Activated CD8-positive, alpha-beta T cell treated with anti-CD3 and anti-CD28 coated beads, Interleukin-2, amount 10 ng/mL, durations not matched to agents 7 days and 5 days (primary cell): ENCODE results near the gene PID1. TPM values are rescaled to one million over a fixed set of nuclear protein-coding genes. Genes with fewer than 3 reads are reported as not detected.

Experiments
- ATAC-seq: fragments of 150-1000 bp; cut with Tn5 transposase; one replicate; pipeline ENCODE4 v1.10.0; 2021; ENCODE audit warnings: moderate library complexity
- CTCF ChIA-PET: fragments of 350-600 bp; sonication (Branson Sonifier 250); formaldehyde crosslinking; loops from one replicate; lab custom pipeline; 2021; ENCODE audit warnings: antibody characterized with exemption; lab: Charles Lee
- POLR2A ChIA-PET: fragments of 350-600 bp; sonication (Branson Sonifier 250); formaldehyde crosslinking; loops from one replicate; lab custom pipeline; 2021; ENCODE audit warnings: antibody characterized with exemption; lab: Charles Lee
- DNase-seq: peaks from one replicate; pipeline ENCODE4 v3.0.0-alpha.2; 2020
- H3K27ac Mint-ChIP-seq: one replicate; pipeline ENCODE4 v1.8.0; 2021; ENCODE audit warnings: mild to moderate bottlenecking, mixed read lengths
- H3K27me3 Mint-ChIP-seq: one replicate; pipeline ENCODE4 v1.8.0; 2021; ENCODE audit warnings: low read depth, mixed read lengths
- H3K36me3 Mint-ChIP-seq: one replicate; pipeline ENCODE4 v1.8.0; 2021; ENCODE audit warnings: low read depth, mixed read lengths
- H3K4me1 Mint-ChIP-seq: one replicate; pipeline ENCODE4 v1.8.0; 2021; ENCODE audit warnings: low read depth, mixed read lengths
- H3K4me3 Mint-ChIP-seq: one replicate; pipeline ENCODE4 v1.8.0; 2021; ENCODE audit warnings: mild to moderate bottlenecking, mixed read lengths
- H3K9me3 Mint-ChIP-seq: one replicate; pipeline ENCODE4 v1.8.0; 2022; ENCODE audit warnings: mixed read lengths; ENCODE audit not compliant: insufficient read depth
- total RNA-seq, 2 experiments: library from RNA; stranded (reverse); gene quantifications; one replicate each; pipeline ENCODE4 v1.2.3, GENCODE V29; 2021

Gene PID1
- total RNA-seq, 2 experiments from 2014 or later, result not detected

DNA sequence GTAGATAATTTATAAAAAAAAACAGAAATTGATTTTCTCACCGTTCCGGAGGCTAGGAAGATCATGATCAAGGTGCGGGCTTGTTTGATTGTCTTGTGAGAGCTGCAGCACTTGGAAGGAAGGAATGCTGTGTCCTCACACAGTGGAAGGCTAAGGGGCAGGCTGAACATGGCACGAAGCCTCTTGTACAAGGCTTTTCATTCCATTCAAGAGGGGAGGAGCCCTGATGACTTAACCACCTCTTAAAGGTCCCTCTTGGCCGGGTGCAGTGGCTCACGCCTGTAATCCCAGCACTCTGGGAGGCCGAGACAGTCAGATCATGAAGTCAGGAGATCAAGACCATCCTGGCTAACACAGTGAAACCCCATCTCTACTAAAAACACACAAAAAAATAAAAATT, 39.2 kb downstream of the PID1 start:
- ATAC-seq, result no peak
- Mint-ChIP-seq H3K9me3 (no peaks in the 10 kb centered on the region), H3K36me3 (no peaks in the 10 kb centered on the region), H3K27ac (no peak overlapping the region), H3K4me3 (no peak overlapping the region), H3K4me1 (no peaks in the 10 kb centered on the region), H3K27me3 (no peaks in the 10 kb centered on the region)
- POLR2A ChIA-PET, result no interaction called here
- CTCF ChIA-PET, result no interaction called here
- DNase-seq, result no peak

DNA sequence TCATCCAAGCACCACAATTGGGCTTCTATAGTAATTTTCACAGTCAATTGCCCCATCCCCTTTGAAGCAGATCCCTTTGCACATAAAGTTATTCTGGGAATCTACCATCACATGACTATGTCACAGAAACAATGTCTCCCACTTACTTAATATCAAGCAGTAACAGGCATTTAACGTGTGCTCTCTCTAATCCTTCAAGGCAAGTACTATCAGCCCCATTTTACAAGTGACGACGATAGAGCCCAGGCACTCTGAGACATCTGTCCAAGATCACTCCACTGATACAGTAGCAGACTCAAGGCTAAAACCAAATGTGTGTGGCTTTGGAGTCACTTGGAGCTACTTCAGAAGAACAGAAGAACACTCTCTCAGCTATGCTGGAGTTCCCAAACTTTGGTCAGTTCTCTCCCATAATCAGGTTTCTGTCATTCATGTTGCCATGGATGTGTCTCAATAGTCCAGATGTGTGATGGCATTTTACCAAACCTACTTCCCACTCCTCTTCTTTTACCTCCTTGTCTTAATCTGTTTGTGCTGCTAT, 39.7 kb downstream of the PID1 start:
- Mint-ChIP-seq H3K27me3 (no peaks in the 10 kb centered on the region), H3K4me3 (no peak overlapping the region), H3K4me1 (no peaks in the 10 kb centered on the region), H3K36me3 (no peaks in the 10 kb centered on the region), H3K9me3 (no peaks in the 10 kb centered on the region), H3K27ac (no peak overlapping the region)
- ChIA-PET POLR2A (no interaction called here), CTCF (no interaction called here)
- DNase-seq (no peak), ATAC-seq (no peak)

DNA sequence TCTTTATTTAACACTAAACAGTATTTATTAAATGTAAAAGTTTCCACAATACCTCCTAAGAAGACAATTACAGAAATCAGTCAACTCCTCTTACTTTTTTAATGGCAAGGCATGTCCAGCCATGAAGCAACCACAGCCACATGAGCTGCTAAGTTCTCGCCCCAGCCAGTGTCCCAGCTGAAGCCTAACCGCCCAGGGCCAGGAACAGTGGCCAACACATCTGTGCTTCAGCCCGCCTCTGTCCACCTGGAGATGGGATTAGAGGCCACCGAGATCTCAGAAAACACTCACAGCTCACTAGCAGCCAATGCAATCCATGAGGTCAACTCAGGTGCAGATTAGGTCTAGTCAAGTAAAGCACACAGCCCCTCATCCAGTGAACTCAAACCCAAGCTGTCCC, 40.2 kb downstream of the PID1 start:
- no peaks in the 10 kb centered on the region for H3K4me1 Mint-ChIP-seq
- ChIA-PET CTCF (no interaction called here), POLR2A (no interaction called here)
- H3K36me3 Mint-ChIP-seq, result no peaks in the 10 kb centered on the region
- no peak overlapping the region for H3K4me3 Mint-ChIP-seq
- no peak for DNase-seq
- H3K27me3 Mint-ChIP-seq, result no peaks in the 10 kb centered on the region
- no peak for ATAC-seq
- H3K27ac Mint-ChIP-seq, result no peak overlapping the region
- no peaks in the 10 kb centered on the region for H3K9me3 Mint-ChIP-seq

DNA sequence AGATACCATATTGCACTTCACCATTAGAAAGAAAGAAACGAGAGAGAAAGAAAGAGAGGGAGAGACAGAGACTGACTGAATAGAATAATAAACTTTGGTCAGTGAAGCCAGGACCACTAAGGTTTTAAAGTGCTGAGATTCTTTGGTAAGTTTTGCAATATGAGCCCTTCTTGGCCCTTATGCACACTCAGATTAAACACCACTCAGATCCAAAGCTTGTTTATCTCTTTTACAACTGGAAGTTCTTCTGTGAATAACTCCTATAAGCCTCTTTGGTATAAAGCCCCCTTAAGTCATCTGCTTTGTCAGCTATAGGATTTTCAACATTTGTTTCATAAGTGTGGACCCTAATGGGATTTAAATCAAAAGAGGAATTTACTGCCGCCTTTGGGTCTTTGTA, 40.8 kb downstream of the PID1 start:
- H3K27ac Mint-ChIP-seq, result no peak overlapping the region
- no peaks in the 10 kb centered on the region for H3K27me3 Mint-ChIP-seq
- DNase-seq (no peak), ATAC-seq (no peak)
- ChIA-PET POLR2A (no interaction called here), CTCF (no interaction called here)
- no peak overlapping the region for H3K4me3 Mint-ChIP-seq
- no peaks in the 10 kb centered on the region for H3K9me3 Mint-ChIP-seq
- H3K36me3 Mint-ChIP-seq, result no peaks in the 10 kb centered on the region
- no peaks in the 10 kb centered on the region for H3K4me1 Mint-ChIP-seq

DNA sequence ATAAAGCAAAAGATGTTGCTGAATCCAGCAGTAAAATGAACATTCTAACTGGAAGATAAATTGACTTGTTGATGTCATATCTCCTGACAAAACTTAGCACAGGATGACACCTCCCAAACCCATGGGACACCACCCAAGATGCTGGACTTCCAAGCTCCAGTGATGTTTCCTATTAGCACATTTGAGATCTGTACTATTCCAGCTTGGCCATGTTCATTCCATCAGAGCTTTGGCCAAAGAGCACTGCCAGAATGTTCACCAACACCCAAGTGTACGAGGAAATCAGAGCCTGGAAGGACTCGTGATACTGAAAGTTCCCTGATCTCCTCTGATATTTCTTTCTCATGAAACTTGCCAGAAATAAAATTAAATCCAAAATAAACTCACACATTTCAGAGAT, 44.7 kb downstream of the PID1 start:
- DNase-seq (no peak), ATAC-seq (no peak)
- ChIA-PET CTCF (no interaction called here), POLR2A (no interaction called here)
- Mint-ChIP-seq H3K27me3 (no peaks in the 10 kb centered on the region), H3K27ac (no peak overlapping the region), H3K4me1 (no peaks in the 10 kb centered on the region), H3K36me3 (no peaks in the 10 kb centered on the region), H3K9me3 (no peaks in the 10 kb centered on the region), H3K4me3 (no peak overlapping the region)

DNA sequence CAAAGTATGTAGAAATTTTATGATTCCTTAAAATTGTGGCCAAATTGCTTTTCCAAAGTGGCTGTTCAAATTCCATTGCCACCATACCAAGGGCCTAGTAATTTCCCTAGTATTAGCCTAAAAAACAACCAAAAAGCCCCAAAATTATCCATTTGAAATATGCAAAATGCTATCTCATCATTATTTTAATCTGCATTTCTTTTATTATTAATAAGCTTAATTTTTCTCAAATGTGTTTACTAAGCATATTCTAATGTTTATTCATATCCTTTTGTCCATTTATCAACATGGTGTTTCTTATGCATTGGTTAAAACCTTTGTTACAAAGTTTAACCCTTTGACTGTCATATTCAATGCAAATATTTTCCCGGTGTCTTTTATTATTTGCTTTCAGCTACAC, 48.0 kb downstream of the PID1 start:
- H3K4me1 Mint-ChIP-seq, result no peaks in the 10 kb centered on the region
- H3K27me3 Mint-ChIP-seq, result no peaks in the 10 kb centered on the region
- no peak overlapping the region for H3K27ac Mint-ChIP-seq
- DNase-seq (no peak), ATAC-seq (no peak)
- no peak overlapping the region for H3K4me3 Mint-ChIP-seq
- no peaks in the 10 kb centered on the region for H3K36me3 Mint-ChIP-seq
- H3K9me3 Mint-ChIP-seq, result no peaks in the 10 kb centered on the region
- ChIA-PET POLR2A (no interaction called here), CTCF (no interaction called here)

DNA sequence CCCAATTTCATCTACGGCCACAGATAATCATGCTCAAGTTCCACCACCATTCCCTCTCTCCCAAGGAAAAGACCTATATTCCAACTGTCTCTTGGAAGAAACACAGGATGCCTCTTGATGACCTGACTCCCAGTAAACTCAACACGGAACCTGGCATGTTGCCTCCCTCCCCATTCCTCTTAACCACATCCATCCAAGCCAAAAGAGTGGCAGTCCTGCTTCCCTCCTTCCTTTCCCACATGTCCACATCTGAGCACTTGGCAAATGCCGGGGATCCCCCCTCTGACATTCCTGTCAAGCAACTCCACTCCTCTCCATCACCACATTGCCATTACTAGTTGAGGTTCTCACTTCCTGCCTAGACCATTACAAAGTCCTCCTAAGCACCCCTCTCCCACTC, 49.4 kb downstream of the PID1 start:
- Mint-ChIP-seq H3K27me3 (no peaks in the 10 kb centered on the region), H3K4me3 (no peak overlapping the region), H3K4me1 (no peaks in the 10 kb centered on the region), H3K27ac (no peak overlapping the region), H3K36me3 (no peaks in the 10 kb centered on the region), H3K9me3 (no peaks in the 10 kb centered on the region)
- ChIA-PET POLR2A (no interaction called here), CTCF (no interaction called here)
- DNase-seq (no peak), ATAC-seq (no peak)

DNA sequence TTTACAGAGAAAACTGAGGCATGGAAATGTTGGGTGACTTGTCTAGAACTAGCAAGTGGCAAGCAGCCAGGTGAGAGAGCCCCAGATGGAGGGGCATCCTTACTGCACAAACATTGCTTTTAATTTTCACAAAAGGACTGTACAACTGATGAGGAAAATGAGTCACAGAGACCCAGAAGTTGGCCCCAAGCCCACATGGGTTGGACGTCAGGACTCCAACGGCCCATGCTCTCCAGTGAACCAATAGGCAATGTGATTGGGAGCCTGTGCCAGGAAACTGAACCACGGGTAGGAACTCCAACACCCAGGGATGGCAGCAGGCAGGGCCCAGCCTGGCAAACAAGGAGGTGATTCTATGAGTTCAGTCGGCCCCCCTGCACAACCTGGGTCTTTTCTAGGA, 50.8 kb downstream of the PID1 start:
- no peaks in the 10 kb centered on the region for H3K9me3 Mint-ChIP-seq
- POLR2A ChIA-PET, result interaction anchor here (0.6 kb wide), 1 partner anchor 1724 kb away, joined by 3 read pairs; no protein-coding TSS in a partner anchor
- CTCF ChIA-PET, result no interaction called here
- DNase-seq (no peak), ATAC-seq (no peak)
- no peaks in the 10 kb centered on the region for H3K27me3 Mint-ChIP-seq
- H3K27ac Mint-ChIP-seq, result no peak overlapping the region
- H3K4me1 Mint-ChIP-seq, result no peaks in the 10 kb centered on the region
- H3K36me3 Mint-ChIP-seq, result no peaks in the 10 kb centered on the region
- no peak overlapping the region for H3K4me3 Mint-ChIP-seq

DNA sequence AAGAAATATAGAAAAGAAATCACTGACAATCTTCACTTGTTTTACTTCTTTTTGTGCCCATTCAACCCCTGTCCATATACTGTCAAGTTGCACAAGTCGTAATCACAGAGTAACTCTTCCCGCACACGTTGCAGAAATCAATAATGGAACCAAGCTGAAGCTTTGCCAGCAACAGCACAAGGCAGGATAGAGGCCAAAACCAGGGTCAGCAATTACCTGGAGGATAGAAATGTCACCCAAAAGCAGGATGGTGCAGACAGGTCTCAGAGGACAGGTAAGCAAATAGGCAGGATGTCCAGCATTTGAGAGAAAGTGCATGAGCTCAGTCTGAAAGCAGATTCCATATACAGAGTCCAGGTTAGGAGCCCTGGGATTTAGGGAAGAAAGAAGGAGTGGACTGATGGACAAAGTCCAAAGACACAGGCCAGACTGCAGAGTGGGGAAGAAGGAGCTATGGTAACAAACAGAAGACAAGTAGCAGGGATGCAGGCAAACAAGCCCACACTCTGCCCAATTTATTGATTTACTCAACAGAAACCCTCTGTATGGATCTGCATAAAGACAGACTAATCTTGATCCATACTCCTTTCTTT, 52.7 kb downstream of the PID1 start:
- ATAC-seq (no peak), DNase-seq (no peak)
- ChIA-PET POLR2A (no interaction called here), CTCF (no interaction called here)
- Mint-ChIP-seq H3K36me3 (no peaks in the 10 kb centered on the region), H3K27me3 (no peaks in the 10 kb centered on the region), H3K4me3 (no peak overlapping the region), H3K9me3 (no peaks in the 10 kb centered on the region), H3K27ac (no peak overlapping the region), H3K4me1 (no peaks in the 10 kb centered on the region)

DNA sequence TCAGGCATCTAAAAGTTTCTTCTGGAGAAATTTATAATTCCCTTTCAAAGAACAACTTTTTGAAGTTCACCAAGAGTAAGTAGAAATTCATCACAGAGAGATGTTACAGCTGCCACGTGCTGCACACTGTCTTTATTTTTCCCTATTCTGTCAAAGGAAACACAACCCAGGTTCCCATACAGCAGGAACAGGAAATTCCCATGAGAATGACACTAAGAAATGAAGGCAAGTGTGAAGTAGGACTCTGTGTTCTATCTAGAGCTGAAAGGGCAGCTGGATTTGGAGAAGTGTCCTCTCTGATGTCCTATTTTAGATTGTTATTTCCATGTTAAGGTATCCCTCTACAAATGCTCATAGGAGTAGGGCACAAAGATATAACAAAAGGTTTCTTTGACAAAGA, 58.8 kb downstream of the PID1 start:
- ATAC-seq (no peak), DNase-seq (no peak)
- no peaks in the 10 kb centered on the region for H3K9me3 Mint-ChIP-seq
- H3K4me1 Mint-ChIP-seq, result no peaks in the 10 kb centered on the region
- no peaks in the 10 kb centered on the region for H3K27me3 Mint-ChIP-seq
- no peak overlapping the region for H3K4me3 Mint-ChIP-seq
- ChIA-PET POLR2A (no interaction called here), CTCF (no interaction called here)
- H3K36me3 Mint-ChIP-seq, result no peaks in the 10 kb centered on the region
- H3K27ac Mint-ChIP-seq, result no peak overlapping the region

DNA sequence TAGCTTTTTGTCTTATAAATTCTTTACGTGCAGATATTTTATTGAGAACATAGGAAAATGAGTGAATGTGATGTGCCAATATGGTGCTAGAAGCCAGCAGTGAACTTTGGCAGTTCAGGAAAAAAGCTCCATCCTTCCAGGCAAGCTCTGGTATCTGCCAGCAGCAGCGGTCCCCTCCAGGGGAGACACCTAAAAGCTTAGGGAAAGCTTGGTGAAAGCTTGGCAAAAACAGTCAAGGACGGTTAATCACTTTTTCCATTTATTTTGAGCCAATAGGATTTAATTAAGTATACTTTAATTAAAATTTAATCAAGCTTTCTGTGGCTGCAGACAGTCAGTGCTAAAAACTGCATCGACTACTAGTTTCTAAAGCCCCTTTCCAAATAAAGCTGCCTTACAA, 60.4 kb downstream of the PID1 start:
- CTCF ChIA-PET, result interaction anchor here (0.7 kb wide), 1 partner anchor 79 kb away, joined by 3 read pairs; no protein-coding TSS in a partner anchor
- Mint-ChIP-seq H3K4me3 (no peak overlapping the region), H3K27me3 (no peaks in the 10 kb centered on the region), H3K27ac (no peak overlapping the region), H3K36me3 (no peaks in the 10 kb centered on the region), H3K4me1 (no peaks in the 10 kb centered on the region), H3K9me3 (no peaks in the 10 kb centered on the region)
- POLR2A ChIA-PET, result no interaction called here
- no peak for ATAC-seq
- no peak for DNase-seq

DNA sequence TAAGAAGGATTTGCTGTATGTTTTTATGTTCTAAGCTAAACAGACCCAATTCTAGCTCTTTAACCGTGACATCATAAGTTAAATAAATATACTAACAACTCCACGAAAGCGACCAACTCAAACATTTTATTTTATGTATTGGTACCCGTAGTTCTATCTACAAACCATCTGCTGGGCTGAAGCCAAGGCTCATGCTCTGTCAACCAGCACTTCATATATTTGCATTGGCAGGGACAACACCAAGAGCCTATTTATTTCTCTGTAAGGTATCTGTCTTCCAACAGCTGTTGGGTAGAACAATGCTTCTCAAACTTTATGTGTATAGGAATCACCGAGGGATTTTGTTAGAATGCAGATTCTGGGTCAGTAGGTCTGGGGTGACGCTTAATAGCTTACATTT, 64.5 kb downstream of the PID1 start:
- Mint-ChIP-seq H3K4me1 (no peaks in the 10 kb centered on the region), H3K27me3 (no peaks in the 10 kb centered on the region)

DNA sequence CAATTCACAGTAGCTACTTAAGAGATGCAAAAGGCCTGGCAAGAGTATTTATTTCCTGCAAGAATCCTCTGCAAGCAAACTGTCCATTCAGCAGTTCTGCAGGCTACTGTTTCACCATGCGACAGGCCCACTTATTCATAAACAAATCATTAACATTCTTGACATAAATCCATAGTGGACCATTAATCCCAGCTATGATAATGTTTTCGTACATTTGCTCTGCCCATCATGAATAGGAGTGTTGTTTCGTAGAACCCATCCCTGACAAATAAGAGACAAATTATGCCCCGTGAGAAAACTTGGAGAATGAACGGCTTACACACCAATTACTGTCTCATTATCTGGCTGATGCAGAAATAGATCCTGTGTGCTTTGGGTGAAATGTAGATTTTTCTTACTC, 65.4 kb downstream of the PID1 start:
- Mint-ChIP-seq H3K4me3 (no peak overlapping the region), H3K27me3 (no peaks in the 10 kb centered on the region), H3K4me1 (no peaks in the 10 kb centered on the region), H3K27ac (no peak overlapping the region), H3K9me3 (no peaks in the 10 kb centered on the region), H3K36me3 (no peaks in the 10 kb centered on the region)
- DNase-seq, result no peak
- ATAC-seq, result no peak
- ChIA-PET CTCF (no interaction called here), POLR2A (no interaction called here)

More for the DNA sequence above, 64.5 kb downstream of the PID1 start:
- Mint-ChIP-seq H3K9me3 (no peaks in the 10 kb centered on the region), H3K27ac (no peak overlapping the region), H3K36me3 (no peaks in the 10 kb centered on the region), H3K4me3 (no peak overlapping the region)
- DNase-seq (no peak), ATAC-seq (no peak)
- ChIA-PET POLR2A (no interaction called here), CTCF (no interaction called here)
